Endothelial cell (in vitro differentiated cells): ENCODE measurements around the gene NUTF2. TPM values are rescaled to one million over a fixed set of nuclear protein-coding genes. Genes with fewer than 3 reads are reported as not detected.

Experiments used
- DNase-seq: peaks from one replicate; pipeline ENCODE4 v3.0.0; 2021; ENCODE audit warnings: low spot score
- H3K27ac Mint-ChIP-seq: one replicate; pipeline ENCODE4 v1.8.0; 2021; ENCODE audit warnings: mixed read lengths, inconsistent platforms; ENCODE audit not compliant: unreplicated experiment
- H3K27me3 Mint-ChIP-seq: one replicate; pipeline ENCODE4 v1.8.0; 2021; ENCODE audit warnings: mild to moderate bottlenecking, moderate library complexity, mixed read lengths, inconsistent platforms; ENCODE audit not compliant: unreplicated experiment
- H3K36me3 Mint-ChIP-seq: one replicate; pipeline ENCODE4 v1.8.0; 2021; ENCODE audit warnings: mild to moderate bottlenecking, low read depth, mixed read lengths, inconsistent platforms; ENCODE audit not compliant: unreplicated experiment
- H3K4me1 Mint-ChIP-seq: one replicate; pipeline ENCODE4 v1.8.0; 2021; ENCODE audit warnings: mild to moderate bottlenecking, mixed read lengths, inconsistent platforms; ENCODE audit not compliant: unreplicated experiment
- H3K4me3 Mint-ChIP-seq: one replicate; pipeline ENCODE4 v1.8.0; 2021; ENCODE audit warnings: mild to moderate bottlenecking, mixed read lengths, inconsistent platforms; ENCODE audit not compliant: unreplicated experiment
- H3K9me3 Mint-ChIP-seq: one replicate; pipeline ENCODE4 v1.8.0; 2021; ENCODE audit warnings: mixed read lengths, inconsistent platforms; ENCODE audit not compliant: unreplicated experiment
- total RNA-seq: library from RNA; stranded (reverse); fragmentation: NEBNext Ultra II Directional; extraction: Animal tissue kit (Norgen Biotek cat#: 25700); gene quantifications from one replicate; pipeline ENCODE4 v1.2.1, GENCODE V29; 2021; ENCODE audit not compliant: unreplicated experiment
- TF ChIP-seq, protein P1 (sequence below): fragments of 200-600 bp; sonication (generic); IDR thresholded peaks from one replicate; pipeline ENCODE4 v1.5.0; 2021; ENCODE audit warnings: antibody characterized with exemption; ENCODE audit not compliant: unreplicated experiment

NUTF2 gene
- total RNA-seq, 1 donor from 2014 or later, result 217 TPM

DNA sequence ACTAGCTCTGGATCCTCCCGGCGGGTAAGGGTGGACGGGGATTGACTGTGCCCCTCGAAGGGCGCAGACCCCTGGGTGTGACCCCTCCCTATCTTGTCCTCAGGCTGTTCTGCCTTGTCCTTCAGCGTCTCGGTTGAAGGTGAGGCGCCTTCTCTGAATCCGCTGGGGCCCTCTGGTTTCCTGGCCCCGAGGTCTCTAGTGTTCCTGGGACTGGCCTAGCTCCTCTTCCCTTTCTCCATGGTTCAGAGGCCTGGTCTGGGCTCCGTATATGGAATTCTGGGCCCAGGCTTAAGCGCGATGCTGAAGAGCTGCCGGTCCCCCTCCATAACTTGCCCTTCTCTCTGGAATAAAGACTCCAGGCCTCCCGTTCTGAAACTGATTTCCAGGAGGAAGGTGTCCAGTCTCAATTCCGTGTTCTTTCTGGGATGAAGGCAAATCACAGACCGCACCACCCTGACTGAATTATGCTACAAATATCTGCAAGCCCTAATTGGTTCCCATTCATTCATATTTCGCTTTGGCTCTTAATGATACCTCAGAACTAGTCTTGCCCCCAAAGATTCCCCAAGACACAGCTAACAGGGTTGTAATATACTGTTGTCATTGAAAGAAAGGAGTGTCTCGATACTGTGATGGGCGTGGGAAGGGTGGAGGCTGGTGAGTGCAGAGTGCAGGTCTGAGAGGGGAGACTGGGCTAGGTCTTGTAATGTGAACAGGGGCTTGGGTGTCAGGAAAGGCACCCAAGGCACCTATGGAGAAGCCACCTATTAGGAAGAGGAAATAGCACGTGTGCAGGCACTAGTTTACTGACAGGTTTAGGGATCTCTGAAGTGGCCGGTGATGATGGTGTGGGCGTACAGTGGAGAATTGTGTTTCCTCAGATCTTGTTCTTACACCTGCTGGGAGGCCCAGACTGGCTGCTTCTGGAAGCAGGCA is 27.0 kb downstream of the NUTF2 start:
- H3K36me3 Mint-ChIP-seq, result peaks cover 36% of the 10 kb centered on the region
- H3K4me1 Mint-ChIP-seq, result peaks cover 43% of the 10 kb centered on the region
- peaks cover 15% of the 10 kb centered on the region for H3K27me3 Mint-ChIP-seq
- H3K9me3 Mint-ChIP-seq, result no peaks in the 10 kb centered on the region
- TF ChIP-seq, protein P1, sequence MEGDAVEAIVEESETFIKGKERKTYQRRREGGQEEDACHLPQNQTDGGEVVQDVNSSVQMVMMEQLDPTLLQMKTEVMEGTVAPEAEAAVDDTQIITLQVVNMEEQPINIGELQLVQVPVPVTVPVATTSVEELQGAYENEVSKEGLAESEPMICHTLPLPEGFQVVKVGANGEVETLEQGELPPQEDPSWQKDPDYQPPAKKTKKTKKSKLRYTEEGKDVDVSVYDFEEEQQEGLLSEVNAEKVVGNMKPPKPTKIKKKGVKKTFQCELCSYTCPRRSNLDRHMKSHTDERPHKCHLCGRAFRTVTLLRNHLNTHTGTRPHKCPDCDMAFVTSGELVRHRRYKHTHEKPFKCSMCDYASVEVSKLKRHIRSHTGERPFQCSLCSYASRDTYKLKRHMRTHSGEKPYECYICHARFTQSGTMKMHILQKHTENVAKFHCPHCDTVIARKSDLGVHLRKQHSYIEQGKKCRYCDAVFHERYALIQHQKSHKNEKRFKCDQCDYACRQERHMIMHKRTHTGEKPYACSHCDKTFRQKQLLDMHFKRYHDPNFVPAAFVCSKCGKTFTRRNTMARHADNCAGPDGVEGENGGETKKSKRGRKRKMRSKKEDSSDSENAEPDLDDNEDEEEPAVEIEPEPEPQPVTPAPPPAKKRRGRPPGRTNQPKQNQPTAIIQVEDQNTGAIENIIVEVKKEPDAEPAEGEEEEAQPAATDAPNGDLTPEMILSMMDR, result no peak
- DNase-seq, result no peak
- peak overlapping the region; percentile 95 for H3K27ac Mint-ChIP-seq
- H3K4me3 Mint-ChIP-seq, result peak overlapping the region; percentile 97

DNA sequence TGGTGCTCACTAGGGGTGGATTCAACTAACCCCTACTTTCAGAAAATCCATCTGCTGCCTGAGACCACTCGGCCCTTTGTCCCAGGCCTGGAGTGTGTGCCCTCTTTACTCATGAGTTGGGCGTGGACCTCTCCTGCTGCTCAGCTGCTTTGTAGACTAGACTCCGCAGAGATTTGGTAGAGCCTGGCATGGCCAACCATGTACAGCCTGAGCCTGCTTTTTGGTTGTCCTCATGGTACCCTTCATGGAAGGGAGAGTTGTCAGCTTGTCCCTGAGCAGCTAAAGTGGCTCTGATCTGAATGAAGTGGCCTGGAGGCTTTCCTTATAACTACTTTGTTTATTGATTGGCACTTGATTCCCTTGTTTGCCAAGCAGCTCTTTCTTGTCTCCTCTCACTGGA is 27.6 kb downstream of the NUTF2 start:
- Mint-ChIP-seq H3K27me3 (peaks cover 15% of the 10 kb centered on the region), H3K4me1 (peaks cover 43% of the 10 kb centered on the region), H3K9me3 (no peaks in the 10 kb centered on the region), H3K4me3 (peak overlapping the region; percentile 97), H3K27ac (peak overlapping the region; percentile 41), H3K36me3 (peaks cover 42% of the 10 kb centered on the region)
- TF ChIP-seq, protein P1, result no peak
- DNase-seq, result no peak

DNA sequence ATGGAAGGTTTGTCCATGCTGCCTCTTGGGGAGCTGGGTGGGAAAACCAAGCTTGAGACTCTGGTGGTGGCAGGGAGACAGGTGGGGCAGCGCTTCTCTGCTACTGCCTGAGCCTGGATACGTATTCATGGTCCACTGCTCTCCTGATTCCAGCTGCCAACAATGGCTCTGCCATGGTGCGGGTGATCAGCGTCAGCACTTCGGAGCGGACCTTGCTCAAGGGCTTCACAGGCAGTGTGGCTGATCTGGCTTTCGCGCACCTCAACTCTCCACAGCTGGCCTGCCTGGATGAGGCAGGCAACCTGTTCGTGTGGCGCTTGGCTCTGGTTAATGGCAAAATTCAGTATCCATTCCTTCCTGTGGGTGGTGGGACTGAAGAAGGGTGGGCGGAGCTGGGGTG is 30.3 kb downstream of the NUTF2 start:
- Mint-ChIP-seq H3K27ac (no peak overlapping the region), H3K27me3 (peaks cover 19% of the 10 kb centered on the region), H3K9me3 (no peaks in the 10 kb centered on the region), H3K4me1 (peaks cover 30% of the 10 kb centered on the region), H3K36me3 (peaks cover 54% of the 10 kb centered on the region), H3K4me3 (peak overlapping the region; percentile 56)
- DNase-seq, result no peak
- TF ChIP-seq, protein P1, result no peak

DNA sequence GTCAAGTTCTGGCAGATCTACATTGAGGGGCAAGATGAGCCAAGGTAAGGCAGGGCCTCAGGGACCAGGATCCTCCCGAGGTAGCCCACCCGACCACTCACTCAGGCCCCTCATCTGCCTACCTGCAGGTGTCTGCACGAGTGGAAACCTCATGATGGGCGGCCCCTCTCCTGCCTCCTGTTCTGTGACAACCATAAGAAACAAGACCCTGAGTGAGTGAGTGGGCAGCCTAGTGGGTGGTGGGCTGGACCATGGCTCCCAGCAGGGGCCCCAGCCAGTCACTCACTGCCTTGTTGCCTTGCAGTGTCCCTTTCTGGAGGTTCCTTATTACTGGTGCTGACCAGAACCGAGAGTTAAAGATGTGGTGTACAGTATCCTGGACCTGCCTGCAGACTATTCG is 31.5 kb downstream of the NUTF2 start:
- TF ChIP-seq, protein P1, result no peak
- H3K36me3 Mint-ChIP-seq, result peaks cover 59% of the 10 kb centered on the region
- no peak overlapping the region for H3K4me3 Mint-ChIP-seq

DNA sequence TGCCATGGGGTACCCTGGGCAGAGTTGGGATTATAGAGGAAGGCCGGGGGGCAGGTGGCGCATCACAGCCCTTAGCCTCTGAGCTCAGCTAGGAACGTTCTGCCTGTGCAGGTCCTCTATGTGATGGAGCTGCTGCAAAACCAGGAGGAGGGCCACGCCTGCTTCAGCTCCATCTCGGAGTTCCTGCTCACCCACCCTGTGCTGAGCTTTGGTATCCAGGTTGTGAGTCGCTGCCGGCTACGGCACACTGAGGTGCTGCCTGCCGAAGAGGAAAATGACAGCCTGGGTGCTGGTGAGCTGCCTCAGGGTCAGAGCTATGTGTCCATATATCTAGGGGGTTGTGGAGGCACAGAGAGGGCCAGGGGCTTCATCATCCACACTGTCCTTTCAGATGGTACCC is 32.1 kb downstream of the NUTF2 start:
- DNase-seq, result no peak

More for the DNA sequence above, 31.5 kb downstream of the NUTF2 start:
- Mint-ChIP-seq H3K9me3 (no peaks in the 10 kb centered on the region), H3K27ac (no peak overlapping the region), H3K4me1 (peaks cover 26% of the 10 kb centered on the region), H3K27me3 (peaks cover 14% of the 10 kb centered on the region)
- no peak for DNase-seq

More for the DNA sequence above, 32.1 kb downstream of the NUTF2 start:
- TF ChIP-seq, protein P1, result no peak
- Mint-ChIP-seq H3K4me1 (peaks cover 23% of the 10 kb centered on the region), H3K36me3 (peaks cover 62% of the 10 kb centered on the region), H3K4me3 (no peak overlapping the region), H3K27me3 (peaks cover 12% of the 10 kb centered on the region), H3K9me3 (no peaks in the 10 kb centered on the region), H3K27ac (no peak overlapping the region)
